Kidney glomerular epithelial cell (primary cell): Measurements from ENCODE around the gene CASQ1.

ENCODE experiments used
- DNase-seq: peaks from one replicate; lab custom pipeline; 2025; lab: John Stamatoyannopoulos, UW

Gene CASQ1

GRCh38 chr1:160205242-160206035 is 15.1 kb downstream of the CASQ1 start, which contains the start of gene PEA15:
PEA15 (plus strand) TSS chr1:160205384; CDS start chr1:160211545, 6,161 bp downstream.
- DNase-seq = no peak

- peak; percentile 48 for DNase-seq
These were observed 15.6 kb downstream of the CASQ1 start for GRCh38 chr1:160206036-160206389.

- peak; percentile 93 for DNase-seq
These were observed 16.2 kb downstream of the CASQ1 start for GRCh38 chr1:160206421-160207117.

- DNase-seq = no peak
These were observed 16.8 kb downstream of the CASQ1 start for GRCh38 chr1:160207118-160207650.

GRCh38 chr1:160207771-160208556 is 17.6 kb downstream of the CASQ1 start:
- DNase-seq = no peak

GRCh38 chr1:160208557-160209320 is 18.4 kb downstream of the CASQ1 start:
- no peak for DNase-seq

- DNase-seq = no peak
These were observed 19.1 kb downstream of the CASQ1 start for GRCh38 chr1:160209321-160210046.

GRCh38 chr1:160210561-160210960 is 20.2 kb downstream of the CASQ1 start:
- no peak for DNase-seq

GRCh38 chr1:160211046-160211790 is 20.8 kb downstream of the CASQ1 start:
- no peak for DNase-seq

- no peak for DNase-seq
These were observed 24.2 kb downstream of the CASQ1 start for GRCh38 chr1:160214481-160215140.

- no peak for DNase-seq
These were observed 25.9 kb downstream of the CASQ1 start for GRCh38 chr1:160216301-160216700.

GRCh38 chr1:160217481-160218051 is 27.2 kb downstream of the CASQ1 start:
- no peak for DNase-seq

GRCh38 chr1:160219062-160219929 is 28.9 kb downstream of the CASQ1 start:
- DNase-seq = peak; percentile 79

GRCh38 chr1:160220301-160220700 is 29.9 kb downstream of the CASQ1 start:
- DNase-seq = no peak

GRCh38 chr1:160221089-160221488 is 30.7 kb downstream of the CASQ1 start:
- no peak for DNase-seq

GRCh38 chr1:160222546-160222945 is 32.2 kb downstream of the CASQ1 start:
- no peak for DNase-seq

- no peak for DNase-seq
These were observed 34.2 kb downstream of the CASQ1 start for GRCh38 chr1:160224606-160225005.

GRCh38 chr1:160225345-160225744 is 35.0 kb downstream of the CASQ1 start:
- DNase-seq = no peak
